SK-N-MC (cell line): ENCODE measurements around the gene TFAP2E.

Source experiments
- EZH2 ChIP-seq: fragments of 200-600 bp; sonication (generic); IDR thresholded peaks from one replicate; pipeline ENCODE4 v1.6.1; 2017; ENCODE audit warnings: antibody characterized with exemption
- POLR2AphosphoS5 ChIP-seq: IDR thresholded peaks from 2 replicates; pipeline ENCODE4 v1.6.1; 2012; ENCODE audit warnings: mild to moderate bottlenecking, low read depth, low read length, borderline replicate concordance

DNA sequence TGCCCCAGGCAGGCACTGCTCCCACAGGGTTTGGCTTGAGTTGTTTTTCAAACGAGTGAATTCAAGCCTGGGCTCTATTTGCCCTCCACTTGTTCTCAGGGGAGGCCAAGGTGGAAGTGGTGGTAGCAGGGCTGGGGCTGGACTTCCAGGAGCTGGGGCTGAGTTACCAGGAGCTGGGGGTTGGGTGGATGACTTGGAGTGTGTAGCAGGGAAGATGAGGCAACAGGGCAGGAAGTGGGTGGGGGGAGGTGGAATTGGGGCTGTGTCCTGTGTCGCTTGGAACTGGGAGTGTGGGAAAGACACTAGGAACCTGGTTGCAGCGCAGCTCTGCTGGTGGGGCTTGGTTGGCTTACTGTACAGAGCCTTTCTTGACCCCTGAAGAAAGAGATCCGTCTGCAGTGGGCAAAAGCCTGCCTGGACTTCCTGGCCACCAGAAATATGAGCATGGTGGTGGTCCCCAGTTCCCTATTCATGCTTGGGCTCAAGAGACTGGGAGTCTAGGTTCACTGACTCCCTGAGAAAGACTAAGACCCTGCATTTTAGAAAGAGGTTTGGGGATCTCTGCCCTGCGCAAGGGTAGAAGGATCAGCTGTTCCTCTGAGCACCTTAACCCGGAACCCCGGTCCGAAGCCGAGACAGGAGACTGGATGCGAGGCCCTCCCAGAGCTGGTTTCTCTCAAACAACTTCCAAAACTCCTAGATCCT, 3.1 kb downstream of the TFAP2E start:
- no peak for TF ChIP-seq POLR2AphosphoS5
- TF ChIP-seq EZH2, result no peak
